IPS-18c (cell line): ENCODE measurements around the gene FAM149B1.
"Not testable (repeated sequence)": the region's sequence is repeated elsewhere in the genome, so short reads cannot be mapped to it uniquely, and the experiment has no call there.

ENCODE experiments used
- H3K4me3 ChIP-seq: 2 replicates; pipeline ENCODE4 v1.7.0; 2013; ENCODE audit warnings: low read depth, mild to moderate bottlenecking, low read length, moderate library complexity; ENCODE audit not compliant: insufficient read depth
- H3K9me3 ChIP-seq: one replicate; pipeline ENCODE4 v1.6.1; 2013; ENCODE audit warnings: mild to moderate bottlenecking, low read length, moderate library complexity; ENCODE audit not compliant: control insufficient read depth, insufficient read depth

FAM149B1 gene

DNA sequence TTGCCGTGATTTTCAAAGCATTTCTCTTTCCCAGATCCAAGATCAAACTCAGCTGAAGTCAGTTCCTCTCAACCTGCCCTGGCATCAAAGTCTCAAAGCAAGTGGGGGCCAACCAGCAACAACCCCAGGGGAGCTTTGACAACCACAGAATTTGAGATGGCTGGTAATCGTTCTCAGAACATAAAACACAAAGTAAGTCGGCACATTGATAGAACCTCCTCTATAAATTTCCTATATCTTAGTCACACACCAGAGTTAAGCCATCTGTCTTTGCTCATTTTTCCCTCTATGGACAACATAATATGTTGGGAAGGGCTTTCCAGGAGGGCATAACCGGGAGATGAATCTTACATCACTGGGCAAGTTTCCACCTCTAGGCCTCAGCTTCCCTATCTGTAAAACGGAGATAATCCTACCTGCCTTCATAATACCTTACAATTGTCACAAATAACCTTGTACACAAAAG lies 80.4 kb downstream of the FAM149B1 start:
- Histone ChIP-seq H3K9me3 (no peaks in the 10 kb centered on the region), H3K4me3 (no peak overlapping the region)

DNA sequence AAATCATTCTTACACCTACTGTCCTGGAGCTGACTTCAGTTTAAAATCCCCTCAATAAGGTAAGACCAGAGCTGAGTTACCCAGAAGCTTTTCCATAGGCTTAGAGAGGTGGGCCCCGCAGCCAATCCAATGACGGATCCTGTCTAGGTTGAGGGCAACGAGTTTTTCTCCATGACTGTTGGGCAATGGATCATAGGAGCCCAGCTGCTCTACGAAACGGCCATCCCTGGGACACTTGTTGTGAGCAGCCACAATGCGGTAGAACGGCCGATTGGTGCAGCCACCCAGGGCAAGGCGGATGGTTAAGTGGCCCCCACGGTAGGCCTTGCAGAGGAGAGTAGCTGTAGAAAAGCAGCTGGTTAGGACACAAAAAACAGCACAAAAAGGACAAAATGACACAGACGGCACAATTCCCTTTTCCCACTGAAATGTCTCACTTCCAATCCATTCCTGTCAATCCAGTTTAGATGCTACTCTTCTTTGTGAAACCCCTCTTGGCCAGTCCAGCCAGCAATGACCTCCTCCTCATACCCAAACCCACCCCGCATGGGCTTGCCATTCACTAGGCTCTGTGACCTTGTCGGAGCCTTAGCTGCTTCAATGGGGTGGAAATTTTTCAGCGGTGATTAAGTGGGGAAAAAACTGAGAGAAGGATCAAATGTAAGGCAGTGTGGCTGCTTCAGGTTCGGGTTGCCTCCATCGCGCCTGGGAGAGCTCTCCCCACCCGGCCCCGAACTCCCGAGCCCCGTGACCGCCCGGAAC lies 83.9 kb downstream of the FAM149B1 start:
- H3K4me3 ChIP-seq = peak overlapping the region; percentile 84

DNA sequence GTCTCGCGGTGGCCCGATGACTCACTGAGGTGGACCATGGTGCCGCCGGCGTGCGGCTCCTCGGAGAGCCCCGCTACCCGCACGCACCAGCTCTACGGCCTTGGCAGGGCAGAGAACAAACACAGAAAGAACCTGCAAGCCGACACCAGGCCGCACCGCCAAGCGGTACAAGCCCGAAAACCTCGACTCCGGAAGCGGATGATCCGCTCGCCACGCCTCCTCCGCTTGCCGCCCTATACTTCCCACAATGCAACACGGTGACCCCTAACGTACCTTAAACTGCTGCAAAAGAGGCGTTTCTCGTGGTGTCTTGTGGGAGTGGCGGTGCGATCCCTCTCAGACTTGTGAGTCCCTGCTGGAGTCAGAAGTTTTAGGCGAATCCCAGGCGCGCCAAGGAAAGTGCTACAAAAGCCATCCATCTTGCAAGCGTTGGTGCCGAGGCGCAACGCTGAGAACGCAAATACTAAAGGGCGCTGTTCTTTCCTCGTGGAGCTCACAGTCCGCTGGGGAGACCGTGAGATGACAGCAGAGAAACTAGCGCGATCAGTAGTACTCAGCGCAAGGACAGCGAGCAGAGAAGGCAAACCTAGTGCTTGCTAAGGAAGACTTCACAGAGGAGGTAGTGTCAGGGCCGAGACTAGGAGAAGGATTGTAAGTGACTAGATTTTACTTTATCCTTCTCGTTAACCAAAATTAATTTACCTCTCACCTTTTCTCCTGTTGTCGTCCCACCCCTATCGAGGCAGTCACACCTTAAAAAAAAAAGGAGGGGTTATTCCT lies 84.7 kb downstream of the FAM149B1 start, which contains the start of gene MRPS16:
TSS of gene MRPS16 (minus strand) at position 200 of the 780 bp plus-strand sequence. CDS start at position 38, 162 bp downstream.
- peak within 1 kb of the TSS; percentile 84 for H3K4me3 ChIP-seq
- H3K9me3 ChIP-seq = no peaks in the 10 kb centered on the region

More for the DNA sequence above, 83.9 kb downstream of the FAM149B1 start:
- H3K9me3 ChIP-seq = no peaks in the 10 kb centered on the region

DNA sequence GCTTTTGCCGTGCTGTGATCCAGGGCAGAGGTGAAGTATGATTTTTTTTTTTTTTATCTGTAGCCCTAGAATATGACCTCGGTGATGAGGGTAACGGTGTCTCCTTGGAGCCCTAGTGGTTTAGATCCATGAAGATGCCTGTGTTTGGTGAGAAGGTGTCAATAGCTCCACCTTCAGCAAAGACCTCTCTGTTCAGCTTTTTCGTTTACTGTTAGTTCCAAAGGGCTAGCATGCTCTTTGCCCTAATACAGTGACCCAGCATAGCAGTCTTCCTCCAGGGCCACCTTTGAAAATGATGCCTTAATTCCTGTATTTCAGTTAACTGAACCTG lies 85.3 kb downstream of the FAM149B1 start:
- Histone ChIP-seq H3K9me3 (no peaks in the 10 kb centered on the region), H3K4me3 (peak overlapping the region; percentile 84)

DNA sequence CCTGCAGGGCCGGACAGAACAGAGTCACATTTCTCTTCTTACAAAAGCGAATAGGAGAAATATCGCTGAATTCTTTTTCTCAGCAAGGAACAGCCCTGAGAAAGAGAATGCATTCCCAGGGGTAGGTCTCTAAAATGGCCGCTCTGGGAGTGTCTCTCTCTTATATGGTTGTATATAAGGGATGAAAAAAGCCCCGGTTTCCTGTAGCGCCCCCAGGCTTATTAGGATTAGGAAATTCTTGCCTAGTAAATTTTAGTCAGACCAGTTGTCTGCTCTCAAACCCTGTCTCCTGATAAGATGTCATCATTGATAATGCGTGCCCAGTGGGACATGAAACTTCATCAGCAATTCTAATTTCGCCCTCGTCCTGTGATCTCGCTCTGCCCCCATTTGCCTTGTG lies 90.7 kb downstream of the FAM149B1 start:
- H3K9me3 ChIP-seq, H3K4me3 ChIP-seq: not testable (repeated sequence)

DNA sequence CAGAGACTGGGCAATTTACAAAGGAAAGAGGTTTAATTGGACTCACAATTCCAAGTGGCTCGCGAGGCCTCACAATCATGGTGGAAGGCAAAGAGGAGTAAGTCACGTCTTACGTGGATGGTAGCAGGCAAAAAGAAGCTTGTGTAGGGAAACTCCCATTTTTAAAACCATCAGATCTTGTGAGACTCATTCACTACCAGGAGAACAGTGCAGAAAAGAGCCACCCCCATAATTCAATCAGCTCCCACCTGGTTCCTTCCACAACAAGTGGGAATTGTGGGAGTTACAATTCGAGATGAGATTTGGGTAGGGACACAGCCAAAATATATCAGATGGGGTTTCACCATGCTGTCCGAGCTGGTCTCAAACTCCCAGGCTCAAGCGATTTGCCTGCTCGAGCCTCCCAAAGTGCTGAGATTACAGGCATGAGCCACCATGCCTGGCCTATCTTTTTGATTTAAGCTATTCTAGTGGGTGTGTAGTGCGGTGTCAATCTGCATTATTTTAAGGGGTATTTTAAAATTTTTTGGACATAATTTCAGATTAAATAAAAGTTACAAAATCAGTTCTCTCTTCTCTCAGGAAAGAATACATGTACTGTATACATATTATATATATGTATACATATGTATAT lies 93.6 kb downstream of the FAM149B1 start:
- Histone ChIP-seq H3K9me3 (no peaks in the 10 kb centered on the region), H3K4me3 (no peak overlapping the region)

DNA sequence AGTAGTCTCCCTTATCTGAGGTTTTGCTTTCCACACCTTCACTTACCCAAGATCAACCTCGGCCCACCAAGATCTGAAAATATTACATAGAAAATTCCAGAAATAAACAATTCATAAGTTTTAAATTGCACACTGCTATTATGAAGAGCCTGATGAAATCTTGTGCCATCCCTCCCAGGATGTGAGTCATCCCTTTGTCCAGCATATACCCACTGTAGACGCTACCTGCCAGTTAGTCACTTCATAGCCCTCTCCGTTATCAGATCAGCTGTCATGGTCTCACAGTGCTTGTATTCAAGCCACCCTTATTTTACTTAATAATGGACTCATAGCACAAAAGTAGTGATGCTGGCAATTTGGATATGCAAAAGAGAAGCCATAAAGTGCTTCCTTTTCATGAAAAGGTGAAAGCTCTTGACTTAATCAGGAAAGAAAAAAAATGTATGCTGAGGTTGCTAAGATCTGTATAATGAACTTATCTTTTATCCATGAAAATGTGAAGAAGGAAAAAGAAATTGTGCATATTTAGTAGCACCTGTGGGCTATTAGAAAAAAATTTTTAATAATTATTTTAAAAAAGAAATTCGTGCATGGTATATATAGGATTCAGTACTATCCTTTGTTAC lies 94.3 kb downstream of the FAM149B1 start:
- H3K4me3 ChIP-seq = no peak overlapping the region
- H3K9me3 ChIP-seq = no peaks in the 10 kb centered on the region

DNA sequence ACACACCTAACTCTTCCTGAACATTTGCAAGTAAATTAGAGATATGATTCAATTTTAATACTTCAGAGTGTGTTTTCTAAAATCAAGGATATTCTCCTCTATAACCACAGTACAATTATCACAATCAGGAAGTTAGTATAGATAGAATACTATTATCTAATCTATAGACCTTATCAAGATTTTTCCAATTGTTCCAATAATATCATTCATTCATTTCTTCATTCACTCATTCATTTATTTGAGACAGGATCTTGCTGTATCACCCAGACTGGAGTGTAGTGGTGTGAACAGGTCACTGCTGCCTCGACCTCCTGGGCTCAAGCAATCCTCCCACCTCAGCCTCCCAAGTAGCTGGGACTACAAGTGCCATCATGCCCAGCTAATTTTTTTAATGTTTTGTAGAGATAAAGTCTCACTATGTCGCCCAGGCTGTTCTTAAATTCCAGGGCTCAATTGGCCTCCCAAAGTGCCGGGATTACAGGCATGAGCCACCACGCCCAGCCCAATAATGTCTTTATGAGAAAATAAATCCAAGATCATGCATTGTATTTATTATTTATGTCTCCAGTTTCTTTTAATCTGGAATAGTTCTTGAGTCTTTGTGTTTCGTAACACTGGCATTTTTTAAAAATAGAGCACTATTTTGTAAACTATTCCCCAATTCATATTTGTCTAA lies 95.1 kb downstream of the FAM149B1 start:
- H3K9me3 ChIP-seq = no peaks in the 10 kb centered on the region
- no peak overlapping the region for H3K4me3 ChIP-seq

DNA sequence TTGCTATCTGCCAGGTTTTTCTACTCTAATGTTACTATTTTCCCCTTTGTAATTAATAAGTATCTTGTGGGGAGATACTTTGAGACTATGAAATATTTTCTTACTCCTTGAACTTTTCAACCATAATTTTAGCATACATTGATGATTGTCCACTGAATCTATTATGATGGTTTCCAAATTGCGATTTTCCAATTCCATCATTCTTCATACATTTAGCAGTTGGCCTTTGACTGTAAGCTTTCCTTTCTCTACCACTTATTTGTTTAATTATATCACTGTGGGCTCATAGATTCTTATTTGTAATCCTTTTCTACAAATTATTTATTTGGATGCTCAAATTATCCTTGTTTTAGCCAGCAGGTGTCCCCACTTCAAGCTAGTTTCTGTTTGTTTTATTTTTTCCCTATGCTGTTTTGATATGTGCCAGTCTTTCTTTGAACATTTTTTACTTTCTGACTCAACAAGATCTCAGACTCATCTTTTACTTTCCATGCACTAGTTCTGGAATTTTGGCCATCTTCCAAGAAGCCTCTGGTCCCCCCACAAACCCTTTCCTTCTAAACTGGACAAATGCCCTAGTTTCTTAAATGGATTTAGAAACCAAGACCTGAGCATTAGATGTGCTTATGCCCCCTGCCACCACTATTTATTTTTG lies 95.9 kb downstream of the FAM149B1 start:
- no peak overlapping the region for H3K4me3 ChIP-seq
- no peaks in the 10 kb centered on the region for H3K9me3 ChIP-seq

DNA sequence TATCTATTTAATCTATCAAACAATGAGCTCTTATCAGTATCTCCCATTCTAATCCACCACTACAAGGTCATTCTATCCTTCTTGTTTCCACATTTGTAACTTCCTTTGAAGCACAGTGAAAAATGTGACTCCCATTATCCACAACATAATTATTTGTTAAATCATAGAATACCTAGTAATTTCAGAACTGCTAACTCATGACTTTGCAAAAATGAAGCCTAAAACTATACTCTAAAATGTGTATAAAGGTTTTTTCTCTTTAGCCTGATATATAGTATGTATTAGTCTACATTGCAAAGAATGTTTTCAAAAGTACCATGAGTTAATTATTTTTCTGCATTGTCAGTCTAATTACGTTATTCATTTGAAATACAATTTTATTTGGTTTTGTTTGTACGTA lies 96.5 kb downstream of the FAM149B1 start:
- Histone ChIP-seq H3K9me3 (no peaks in the 10 kb centered on the region), H3K4me3 (no peak overlapping the region)

DNA sequence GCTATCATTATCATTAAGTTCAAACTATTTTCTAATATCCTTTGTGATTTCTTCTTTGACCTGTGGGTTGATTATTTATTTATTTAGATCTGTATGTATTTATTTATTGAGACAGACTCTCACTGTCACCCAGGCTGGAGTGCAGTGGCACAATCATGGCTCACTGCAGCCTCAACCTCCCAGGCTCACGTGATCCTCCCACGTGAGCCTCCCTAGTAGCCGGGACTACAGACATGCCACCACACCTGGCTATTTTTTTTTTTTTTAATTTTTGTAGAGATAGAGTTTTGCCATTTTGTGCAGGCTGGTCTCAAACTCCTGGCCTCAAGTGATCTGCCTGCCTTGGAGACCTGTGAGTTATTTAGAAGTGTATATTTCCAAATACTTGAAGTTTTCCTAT lies 113.2 kb downstream of the FAM149B1 start:
- H3K4me3 ChIP-seq = no peak overlapping the region
- no peaks in the 10 kb centered on the region for H3K9me3 ChIP-seq

DNA sequence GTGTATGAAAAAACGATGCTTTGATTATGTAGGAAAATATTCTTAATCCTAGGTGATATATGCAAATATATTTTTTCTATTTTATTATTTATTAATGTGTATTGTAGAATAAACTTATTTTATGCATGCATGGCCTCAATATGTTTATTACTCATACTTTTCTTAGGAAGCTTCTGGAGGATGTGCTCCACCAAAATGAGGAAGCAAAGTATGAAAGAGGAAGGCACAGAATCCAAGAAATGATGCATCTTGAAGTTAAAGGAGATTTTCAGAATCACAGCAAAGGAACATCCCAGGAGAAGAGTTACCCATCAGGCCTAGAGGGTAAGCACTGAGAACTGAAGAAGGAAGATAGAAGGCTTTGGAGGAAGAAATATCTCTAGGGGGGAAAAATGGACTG lies 119.5 kb downstream of the FAM149B1 start:
- Histone ChIP-seq H3K4me3 (no peak overlapping the region), H3K9me3 (peaks cover 3% of the 10 kb centered on the region)

DNA sequence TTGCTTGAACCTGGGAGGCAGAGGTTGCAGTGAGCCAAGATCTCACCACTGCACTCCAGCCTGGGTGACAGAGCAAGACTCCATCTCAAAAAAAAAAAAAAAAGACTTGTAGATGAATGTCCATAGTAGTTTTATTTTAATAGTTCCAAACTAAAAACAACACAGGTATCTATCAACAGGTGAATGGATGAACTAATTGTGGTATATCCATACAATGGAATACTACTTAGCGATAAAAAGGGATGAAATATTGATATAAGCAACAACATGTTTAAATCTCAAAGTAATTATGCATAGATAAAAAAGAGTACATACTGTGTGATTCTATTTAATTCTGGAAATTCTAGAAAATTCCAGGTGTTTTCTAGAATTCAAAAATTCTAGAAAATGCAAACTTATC lies 122.0 kb downstream of the FAM149B1 start:
- Histone ChIP-seq H3K9me3 (peaks cover 3% of the 10 kb centered on the region), H3K4me3 (no peak overlapping the region)

DNA sequence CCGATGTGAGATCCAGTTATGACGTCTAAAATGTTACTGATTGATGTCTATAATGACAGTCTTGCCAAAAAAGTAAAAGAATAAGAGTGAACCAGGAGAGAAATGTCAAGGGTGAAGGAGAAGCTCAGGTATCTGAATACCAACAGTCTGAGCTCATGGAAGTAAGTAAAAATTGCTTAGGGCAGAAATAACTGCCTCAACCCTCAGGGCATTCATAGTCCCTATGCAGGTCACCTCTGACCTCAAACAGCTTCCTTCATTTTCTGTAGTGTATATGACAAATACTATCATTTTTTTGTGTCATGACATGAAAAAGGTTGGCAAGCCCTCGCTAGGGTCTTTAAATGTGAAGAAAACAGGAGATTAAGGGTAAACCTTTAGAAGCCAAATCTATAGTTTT lies 125.5 kb downstream of the FAM149B1 start:
- Histone ChIP-seq H3K4me3 (no peak overlapping the region), H3K9me3 (peaks cover 3% of the 10 kb centered on the region)
